HG02642 (cell line): Measurements from ENCODE around the gene PYHIN1.
"Not testable (repeated sequence)": the region's sequence is repeated elsewhere in the genome, so short reads cannot be mapped to it uniquely, and the experiment has no call there.

Source experiments
- ATAC-seq: cut with Tn5 transposase; IDR thresholded peaks from one replicate; pipeline ENCODE4 v1.9.1; 2021; ENCODE audit warnings: mild to moderate bottlenecking; ENCODE audit not compliant: unreplicated experiment, poor library complexity

The PYHIN1 gene

GRCh38 chr1:159011001-159011400 is 79.6 kb downstream of the PYHIN1 start:
- ATAC-seq: not testable (repeated sequence)

GRCh38 chr1:159011751-159012150 is 80.4 kb downstream of the PYHIN1 start:
- no peak for ATAC-seq

GRCh38 chr1:159012495-159012894 is 81.1 kb downstream of the PYHIN1 start:
- no peak for ATAC-seq

GRCh38 chr1:159014003-159014571 is 82.7 kb downstream of the PYHIN1 start:
- ATAC-seq: no peak

- no peak for ATAC-seq
These were observed 83.5 kb downstream of the PYHIN1 start for GRCh38 chr1:159014851-159015250.

- ATAC-seq: peak; percentile 96
These were observed 84.1 kb downstream of the PYHIN1 start for GRCh38 chr1:159015440-159015909.

GRCh38 chr1:159023723-159024122 is 92.4 kb downstream of the PYHIN1 start:
- no peak for ATAC-seq

GRCh38 chr1:159025043-159025442 is 93.7 kb downstream of the PYHIN1 start:
- no peak for ATAC-seq
